HepG2 (cell line): Measurements from ENCODE around the gene ANKHD1. TPM values are rescaled to one million over a fixed set of nuclear protein-coding genes. Genes with fewer than 3 reads are reported as not detected.
"Not testable (repeated sequence)": the region's sequence is repeated elsewhere in the genome, so short reads cannot be mapped to it uniquely, and the experiment has no call there.

Experiments used
- ATAC-seq: fragments of 200-7000 bp; cut with Tn5 transposase; 3 replicates; pipeline ENCODE4 v1.9.1; 2020; ENCODE audit warnings: mild to moderate bottlenecking, moderate library complexity
- BruUV-seq: library from RNA; stranded (reverse); fragments of 400-500 nt; replicated peaks from 2 replicates; lab custom pipeline; 2021; lab: Mats Ljungman, UMichigan
- CTCF ChIA-PET: fragments of 300-600 bp; formaldehyde crosslinking; extraction: SDS; loops from one replicate; lab custom pipeline; 2021; ENCODE audit warnings: low total read pairs, inconsistent platforms, low intra/inter-chr PET ratio; lab: Yijun Ruan, JAX
- POLR2A ChIA-PET: fragments of 350-600 bp; sonication (Branson Sonifier 250); formaldehyde crosslinking; loops from one replicate; lab custom pipeline; 2020; ENCODE audit warnings: antibody characterized with exemption, inconsistent platforms; lab: Yijun Ruan, JAX
- DNase-seq: peaks from one replicate; pipeline ENCODE4 v3.0.0-alpha.2; 2015; ENCODE audit warnings: low spot score
- FAIRE-seq: peaks from 3 replicates; lab custom pipeline; 2011; peaks lifted over from hg19 to GRCh38; lab: Jason Lieb, UNC
- H2AFZ ChIP-seq: one replicate; pipeline ENCODE4 v1.6.1; 2011; ENCODE audit warnings: low read length, inconsistent platforms
- H3K27ac ChIP-seq: fragments of 300-600 bp; 3 replicates; pipeline ENCODE4 v1.8.0; 2011; ENCODE audit warnings: mixed run types, mild to moderate bottlenecking, mixed read lengths, low read length, inconsistent platforms; ENCODE audit not compliant: insufficient read depth; ENCODE audit errors: extremely low read length
- H3K27me3 ChIP-seq, 2 experiments: fragments of 200-600 bp in 1 of 2; 2 replicates in 1 of 2; 3 replicates in 1 of 2; pipeline versions ENCODE4 v1.6.0 to v1.8.0; 2011; ENCODE audit warnings: low read length in 2 of 2, mild to moderate bottlenecking in 2 of 2, moderate library complexity in 2 of 2, inconsistent platforms in 1 of 2; ENCODE audit not compliant: insufficient read depth in 2 of 2, control insufficient read depth in 1 of 2
- H3K36me3 ChIP-seq, 2 experiments: fragments of 200-600 bp in 1 of 2; replicated peaks in 1 of 2; 2 replicates in 1 of 2; 3 replicates in 1 of 2; pipeline versions ENCODE4 v1.5.1 to v1.8.0; 2011; ENCODE audit warnings: low read length in 2 of 2, inconsistent platforms in 1 of 2; ENCODE audit not compliant: insufficient read depth in 2 of 2, control insufficient read depth in 1 of 2
- H3K4me1 ChIP-seq: 2 replicates; pipeline ENCODE4 v1.5.1; 2012; ENCODE audit warnings: low read length, inconsistent platforms; ENCODE audit not compliant: insufficient read depth
- H3K4me2 ChIP-seq: 2 replicates; pipeline ENCODE4 v1.6.0; 2011; ENCODE audit warnings: low read depth, low read length, inconsistent platforms
- H3K4me3 ChIP-seq, 3 experiments: fragments of 200-600 bp in 1 of 3; sonication (generic), shearing (Covaris generic) in 1 of 3; replicated peaks in 1 of 3; 2 replicates each; pipeline ENCODE4 v1.5.1; 2011 to 2016; ENCODE audit warnings: low read length in 3 of 3, inconsistent platforms in 2 of 3, low read depth in 2 of 3, mild to moderate bottlenecking in 2 of 3, control low read depth in 1 of 3, mixed read lengths in 1 of 3; ENCODE audit not compliant: insufficient read depth in 1 of 3
- H3K79me2 ChIP-seq: one replicate; pipeline ENCODE4 v1.6.1; 2011; ENCODE audit warnings: low read length, inconsistent platforms; ENCODE audit not compliant: insufficient read depth
- H3K9ac ChIP-seq: 2 replicates; pipeline ENCODE4 v1.6.0; 2011; ENCODE audit warnings: mild to moderate bottlenecking, low read depth, low read length, inconsistent platforms; ENCODE audit not compliant: insufficient read depth
- H3K9me3 ChIP-seq: 2 replicates; pipeline ENCODE4 v1.5.1; 2012; ENCODE audit warnings: mild to moderate bottlenecking, low read length
- H4K20me1 ChIP-seq: 2 replicates; pipeline ENCODE4 v1.6.0; 2011; ENCODE audit warnings: inconsistent platforms, mild to moderate bottlenecking, low read length, moderate library complexity; ENCODE audit not compliant: insufficient read depth
- ATM ChIP-seq: fragments of 450-650 bp; IDR thresholded peaks from 2 replicates; pipeline ENCODE4 v1.7.1; 2017; ENCODE audit warnings: mild to moderate bottlenecking, borderline replicate concordance
- DNMT3B ChIP-seq: conservative IDR thresholded peaks from 2 replicates; pipeline ENCODE4 v1.6.1; 2016; ENCODE audit warnings: missing biosample characterization, control low read depth
- ESRRA ChIP-seq: sonication (generic); formaldehyde crosslinking; IDR thresholded peaks from 2 replicates; pipeline ENCODE4 v1.5.1; 2020; ENCODE audit warnings: mild to moderate bottlenecking, low read depth, missing genetic modification reagents
- FLYWCH1 ChIP-seq: sonication (generic); formaldehyde crosslinking; IDR thresholded peaks from 2 replicates; pipeline ENCODE4 v1.8.1; 2023; ENCODE audit warnings: mild to moderate bottlenecking, missing genetic modification reagents
- MEIS1 ChIP-seq: sonication (generic); formaldehyde crosslinking; IDR thresholded peaks from 2 replicates; pipeline ENCODE4 v1.9.0; 2021; ENCODE audit warnings: mild to moderate bottlenecking, missing genetic modification reagents, moderate library complexity, borderline replicate concordance
- MIER2 ChIP-seq: IDR thresholded peaks from 2 replicates; pipeline ENCODE4 v1.6.1; 2016; ENCODE audit warnings: missing biosample characterization, missing genetic modification reagents
- NFKBIZ ChIP-seq: IDR thresholded peaks from 2 replicates; pipeline ENCODE4 v1.6.1; 2018; ENCODE audit warnings: missing genetic modification reagents, missing compliant biosample characterization
- SYNCRIP ChIP-seq: fragments of 200-400 bp; formaldehyde crosslinking; IDR thresholded peaks from 2 replicates; pipeline ENCODE4 v1.6.1; 2018; ENCODE audit warnings: mild to moderate bottlenecking, low read depth, low read length; ENCODE audit not compliant: insufficient read depth
- ZBTB8A ChIP-seq: sonication (generic); formaldehyde crosslinking; IDR thresholded peaks from 2 replicates; pipeline ENCODE4 v1.4.0; 2020; ENCODE audit warnings: mild to moderate bottlenecking, low read depth, missing genetic modification reagents, borderline replicate concordance
- ZC3H13 ChIP-seq: sonication (generic); formaldehyde crosslinking; IDR thresholded peaks from 2 replicates; pipeline ENCODE4 v1.8.1; 2023; ENCODE audit warnings: mild to moderate bottlenecking, missing genetic modification reagents, moderate library complexity
- ZNF547 ChIP-seq: sonication (generic); formaldehyde crosslinking; IDR thresholded peaks from 2 replicates; pipeline ENCODE4 v1.5.1; 2020; ENCODE audit warnings: mild to moderate bottlenecking, missing genetic modification reagents
- ZNF550 ChIP-seq: sonication (generic); formaldehyde crosslinking; IDR thresholded peaks from 2 replicates; pipeline ENCODE4 v1.4.0; 2020; ENCODE audit warnings: mild to moderate bottlenecking, missing genetic modification reagents, borderline replicate concordance
- ZNF773 ChIP-seq: sonication (generic); formaldehyde crosslinking; IDR thresholded peaks from 2 replicates; pipeline ENCODE4 v1.4.0; 2020; ENCODE audit warnings: missing genetic modification reagents, borderline replicate concordance
- WGBS: methylation state at CpG from one replicate; pipeline ENCODE4 v1.1.6; 2017; ENCODE audit warnings: low lambda C conversion rate; 5-methylcytosine and 5-hydroxymethylcytosine counted together
- in situ Hi-C: cut with HindIII; loops from 2 replicates; pipeline ENCODE4 v1.10.0; 2017; ENCODE audit warnings: low pct_unique_long_range_greater_than_20kb; ENCODE audit not compliant: extremely low pct_ligation_motif_present
- intact Hi-C: fragments of 100-400 bp; cut with micrococcal nuclease; formaldehyde crosslinking; loops from one replicate; pipeline ENCODE4 v1.10.0; 2022; ENCODE audit not compliant: unreplicated experiment
- polyA plus RNA-seq, 8 experiments: library from polyadenylated mRNA; depleted of rRNA in 3 of 8; stranded (reverse) in 7 of 8; unstranded in 1 of 8; fragments of >200 nt; fragmentation: Illumina TruSeq in 4 of 8; extraction: Trizol in 4 of 8; gene quantifications; 2 replicates each; pipeline versions ENCODE4 v1.2.1 to v1.2.3, GENCODE V29; 2011 to 2016; ENCODE audit warnings: low read depth in 4 of 8, missing spikeins in 1 of 8, mixed read lengths in 1 of 8; ENCODE audit not compliant: insufficient read depth in 1 of 8
- total RNA-seq, 5 experiments: library from RNA; depleted of rRNA; stranded (reverse); fragments of >200 nt; fragmentation: Illumina TruSeq; extraction: Trizol; gene quantifications; 2 replicates each; pipeline ENCODE4 v1.2.3, GENCODE V29; 2016; ENCODE audit warnings: low read depth in 1 of 5
- TF ChIP-seq, protein P1 (sequence below): IDR thresholded peaks from 2 replicates; pipeline ENCODE4 v1.6.1; 2016; ENCODE audit warnings: mild to moderate bottlenecking, missing biosample characterization, missing genetic modification reagents

Gene ANKHD1
- total and polyA plus RNA-seq, 2 of the 13 experiments (the other 11 are each of a cell fraction or from before 2014, with no cell fraction given): 69.9 to 82.0 TPM

DNA sequence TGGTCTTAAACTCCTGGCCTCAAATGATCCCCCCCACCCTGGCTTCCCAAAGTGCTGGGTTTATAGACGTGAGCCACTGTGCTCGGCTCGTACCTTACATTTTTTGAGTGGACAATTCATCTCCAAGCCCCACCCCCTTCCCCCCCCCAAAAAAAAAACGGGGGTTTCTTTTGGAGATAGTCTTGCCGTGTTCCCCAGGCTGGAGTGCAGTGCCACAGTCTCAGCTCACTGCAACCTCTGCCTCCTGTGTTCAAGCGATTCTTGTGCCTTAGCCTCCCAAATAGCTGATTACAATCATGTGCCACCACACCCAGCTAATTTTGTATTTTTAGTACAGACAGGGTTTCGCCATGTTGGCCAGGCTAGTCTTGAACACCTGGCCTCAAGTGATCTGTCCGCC, 31.3 kb downstream of the ANKHD1 start:
- Histone ChIP-seq H3K4me2 (no peak overlapping the region), H2AFZ (no peak overlapping the region), H3K36me3 (peaks cover 4 to 26% of the 10 kb centered on the region in 2 experiments; a peak in 4 of 5 replicates), H3K79me2 (peaks cover 68% of the 10 kb centered on the region), H3K4me1 (no peaks in the 10 kb centered on the region), H3K27ac (no peak overlapping the region), H3K4me3 (no peak overlapping the region), H3K27me3 (no peaks in the 10 kb centered on the region), H3K9ac (no peak overlapping the region), H3K9me3 (no peaks in the 10 kb centered on the region), H4K20me1 (peaks cover 41% of the 10 kb centered on the region)
- 85% methylated on average over 8 of the region's 8 CpGs for WGBS
- no peak for DNase-seq
- intact Hi-C loops: no loop called here
- FAIRE-seq: no peak
- ATAC-seq: no peak
- ChIA-PET CTCF (no interaction called here), POLR2A (no interaction called here)
- in situ Hi-C loops: no loop called here
- no peak for TF ChIP-seq MEIS1 (CRISPR knock-in tag)
- no peak for TF ChIP-seq ZNF547 (CRISPR knock-in tag)
- TF ChIP-seq SYNCRIP: no peak
- no peak for TF ChIP-seq ZC3H13 (CRISPR knock-in tag)
- TF ChIP-seq ATM: no peak
- TF ChIP-seq ZNF773 (CRISPR knock-in tag): no peak
- TF ChIP-seq ZNF550: no peak
- TF ChIP-seq ZBTB8A: no peak
- no peak for TF ChIP-seq MIER2 (CRISPR knock-in tag)
- TF ChIP-seq ESRRA (CRISPR knock-in tag): no peak
- TF ChIP-seq, protein P1, sequence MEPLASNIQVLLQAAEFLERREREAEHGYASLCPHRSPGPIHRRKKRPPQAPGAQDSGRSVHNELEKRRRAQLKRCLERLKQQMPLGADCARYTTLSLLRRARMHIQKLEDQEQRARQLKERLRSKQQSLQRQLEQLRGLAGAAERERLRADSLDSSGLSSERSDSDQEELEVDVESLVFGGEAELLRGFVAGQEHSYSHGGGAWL: no peak
- no peak for TF ChIP-seq DNMT3B (CRISPR knock-in tag)
- no peak for TF ChIP-seq NFKBIZ (CRISPR knock-in tag)
- TF ChIP-seq FLYWCH1 (CRISPR knock-in tag): no peak
- BruUV-seq: no TSS peak

DNA sequence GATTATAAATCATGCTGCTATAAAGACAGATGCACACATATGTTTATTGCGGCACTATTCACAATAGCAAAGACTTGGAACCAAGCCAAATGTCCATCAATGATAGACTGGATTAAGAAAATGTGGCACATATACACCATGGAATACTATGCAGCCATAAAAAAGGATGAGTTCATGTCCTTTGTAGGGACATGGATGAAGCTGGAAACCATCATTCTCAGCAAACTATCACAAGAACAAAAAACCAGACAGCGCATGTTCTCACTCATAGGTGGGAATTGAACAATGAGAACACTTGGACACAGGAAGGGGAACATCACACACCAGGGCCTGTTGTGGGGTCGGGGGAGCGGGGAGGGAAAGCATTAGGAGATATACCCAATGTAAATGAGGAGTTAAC, 55.7 kb downstream of the ANKHD1 start:
- H3K79me2 ChIP-seq, H4K20me1 ChIP-seq, H3K9ac ChIP-seq, FAIRE-seq, POLR2A ChIA-PET, H3K4me1 ChIP-seq, in situ Hi-C loops, H3K4me3 ChIP-seq, H3K9me3 ChIP-seq, DNase-seq, H3K27ac ChIP-seq, ATAC-seq, H3K27me3 ChIP-seq, H3K4me2 ChIP-seq, CTCF ChIA-PET, BruUV-seq, intact Hi-C loops, H2AFZ ChIP-seq: not testable (repeated sequence)
- 100% methylated on average over 4 of the region's 4 CpGs for WGBS
- H3K36me3 ChIP-seq: peaks cover 3 to 20% of the 10 kb centered on the region in 2 experiments; a peak in 4 of 5 replicates
